Mucosa of descending colon (tissue), 3 donors: ENCODE data around the gene PDS5A. TPM values are rescaled to one million over a fixed set of nuclear protein-coding genes. Genes with fewer than 3 reads are reported as not detected.
A peak's percentile ranks its signal among the peaks of the same experiment; 100 is the strongest.
"Not testable (repeated sequence)": the region's sequence is repeated elsewhere in the genome, so short reads cannot be mapped to it uniquely, and the experiment has no call there.

Experiments used
- ATAC-seq: fragments of 200-7000 bp; cut with Tn5 transposase; one replicate; pipeline ENCODE4 v1.9.1; 2020; ENCODE audit warnings: mild to moderate bottlenecking, moderate library complexity
- DNase-seq, 3 donors: peaks; one replicate each; pipeline ENCODE4 v3.0.0-alpha.2; 2020
- H3K36me3 ChIP-seq: fragments of 200-600 bp; one replicate; pipeline ENCODE4 v1.8.0; 2021; ENCODE audit warnings: low read depth, mild to moderate bottlenecking
- H3K4me1 ChIP-seq: fragments of 200-600 bp; one replicate; pipeline ENCODE4 v1.8.0; 2021; ENCODE audit warnings: low read depth, mild to moderate bottlenecking
- H3K4me3 ChIP-seq: fragments of 200-600 bp; one replicate; pipeline ENCODE4 v1.8.0; 2021; ENCODE audit warnings: mild to moderate bottlenecking
- H3K9me3 ChIP-seq: fragments of 200-600 bp; one replicate; pipeline ENCODE4 v1.8.0; 2021; ENCODE audit warnings: mild to moderate bottlenecking
- CTCF ChIP-seq: fragments of 200-600 bp; IDR thresholded peaks from one replicate; pipeline ENCODE4 v1.8.0; 2022; ENCODE audit warnings: antibody characterized with exemption, mild to moderate bottlenecking
- intact Hi-C, 2 donors: fragments of 100-400 bp; cut with DNase I in 1 of 2; cut with micrococcal nuclease in 1 of 2; formaldehyde crosslinking; loops; one replicate each; pipeline versions ENCODE4 v1.11.0 to v1.11.1; 2022; cut with DNase I, micrococcal nuclease
- total RNA-seq, 3 donors: library from RNA; stranded (reverse); fragmentation: NEBNext Ultra II Directional in 2 of 3; extraction: Animal tissue kit (Norgen Biotek cat#: 25700) in 2 of 3; gene quantifications; one replicate each; pipeline versions ENCODE4 v1.2.1 to v1.2.4, GENCODE V29; 2021 to 2023
- donor health status: DM: no; HTN: no; CAD: no; lungs with moderate emphysema.
- donor health status: DM: no; HTN: no; CAD: no.
- donor health status: DM: no; HTN: yes; CAD: no.

The PDS5A gene
- total RNA-seq, 3 donors from 2014 or later: 53.4 to 68.3 (median 64.7) TPM

GRCh38 chr4:39802005-39802404 is 175.7 kb downstream of the PDS5A start:
- Histone ChIP-seq H3K4me1 (no peaks in the 10 kb centered on the region), H3K36me3 (no peaks in the 10 kb centered on the region), H3K4me3 (no peak overlapping the region), H3K9me3 (no peaks in the 10 kb centered on the region)
- no peak for DNase-seq
- TF ChIP-seq CTCF: no peak
- ATAC-seq: no peak
- intact Hi-C loops: no loop called here

- H3K4me1 ChIP-seq, H3K36me3 ChIP-seq, H3K9me3 ChIP-seq, DNase-seq, intact Hi-C loops, ATAC-seq, H3K4me3 ChIP-seq: not testable (repeated sequence)
Observed at GRCh38 chr4:39792976-39793375, 184.7 kb downstream of the PDS5A start.

- no peaks in the 10 kb centered on the region for H3K4me1 ChIP-seq
- DNase-seq (no peak), ATAC-seq (no peak)
- intact Hi-C loops: no loop called here
- no peaks in the 10 kb centered on the region for H3K36me3 ChIP-seq
- no peak for TF ChIP-seq CTCF
- H3K4me3 ChIP-seq: no peak overlapping the region
- no peaks in the 10 kb centered on the region for H3K9me3 ChIP-seq
Observed at GRCh38 chr4:39792529-39792928, 185.2 kb downstream of the PDS5A start.

GRCh38 chr4:39792128-39792527 is 185.6 kb downstream of the PDS5A start:
- DNase-seq (no peak), ATAC-seq (no peak)
- no peak overlapping the region for H3K4me3 ChIP-seq
- TF ChIP-seq CTCF: no peak
- no peaks in the 10 kb centered on the region for H3K36me3 ChIP-seq
- no peaks in the 10 kb centered on the region for H3K4me1 ChIP-seq
- intact Hi-C loops: no loop called here
- no peaks in the 10 kb centered on the region for H3K9me3 ChIP-seq

GRCh38 chr4:39786838-39787237 is 190.9 kb downstream of the PDS5A start:
- ATAC-seq (no peak), DNase-seq (no peak)
- no peak overlapping the region for H3K4me3 ChIP-seq
- H3K4me1 ChIP-seq: no peaks in the 10 kb centered on the region
- no peak for TF ChIP-seq CTCF
- H3K9me3 ChIP-seq: no peaks in the 10 kb centered on the region
- no peaks in the 10 kb centered on the region for H3K36me3 ChIP-seq
- intact Hi-C loops: no loop called here

- Histone ChIP-seq H3K4me1 (peaks cover 9% of the 10 kb centered on the region), H3K4me3 (no peak overlapping the region), H3K36me3 (no peaks in the 10 kb centered on the region), H3K9me3 (no peaks in the 10 kb centered on the region)
- DNase-seq: no peak
- intact Hi-C loops: no loop called here
- no peak for TF ChIP-seq CTCF
- no peak for ATAC-seq
Observed at GRCh38 chr4:39785083-39785482, 192.6 kb downstream of the PDS5A start.

GRCh38 chr4:39781988-39782387 is 195.7 kb downstream of the PDS5A start:
- H3K36me3 ChIP-seq, H3K4me3 ChIP-seq, DNase-seq, intact Hi-C loops, H3K4me1 ChIP-seq, H3K9me3 ChIP-seq: not testable (repeated sequence)
- ATAC-seq: peak; percentile 92
